B cell (primary cell): Measurements from ENCODE around the gene SEMA4D. TPM values are rescaled to one million over a fixed set of nuclear protein-coding genes. Genes with fewer than 3 reads are reported as not detected.

Experiments used
- ATAC-seq: fragments of 200-7000 bp; cut with Tn5 transposase; one replicate; pipeline ENCODE4 v1.10.0; 2021; ENCODE audit warnings: low read depth, mild to moderate bottlenecking, moderate number of reproducible peaks, moderate library complexity
- CTCF ChIA-PET: fragments of 350-600 bp; sonication (Branson Sonifier 250); formaldehyde crosslinking; loops from one replicate; lab custom pipeline; 2021; ENCODE audit warnings: antibody characterized with exemption, inconsistent platforms; lab: Charles Lee
- POLR2A ChIA-PET: fragments of 350-600 bp; sonication (Branson Sonifier 250); formaldehyde crosslinking; loops from one replicate; lab custom pipeline; 2021; ENCODE audit warnings: antibody characterized with exemption; lab: Charles Lee
- DNase-seq: peaks from one replicate; pipeline ENCODE4 v3.0.0; 2013
- H2AFZ ChIP-seq: 2 replicates; pipeline ENCODE4 v1.6.1; 2012; ENCODE audit warnings: mild to moderate bottlenecking, low read depth, low read length; ENCODE audit not compliant: insufficient read depth, poor library complexity, severe bottlenecking
- H3K27ac ChIP-seq, 2 donors: 1 replicate in 1 of 2; 2 replicates in 1 of 2; pipeline ENCODE4 v1.5.1; 2012 to 2013; ENCODE audit warnings: low read length in 2 of 2, mild to moderate bottlenecking in 2 of 2, moderate library complexity in 1 of 2
- H3K27me3 ChIP-seq, 4 experiments: fragments of 200-600 bp in 1 of 4; sonication (generic) in 1 of 4; replicated peaks in 1 of 4; 1 replicate in 2 of 4; 2 replicates in 2 of 4; pipeline versions ENCODE4 v1.6.1 to v1.7.0; 2013 to 2016; ENCODE audit warnings: low read length in 3 of 4, mild to moderate bottlenecking in 2 of 4, mixed read lengths in 1 of 4, moderate library complexity in 1 of 4; ENCODE audit not compliant: insufficient read depth in 4 of 4, control insufficient read depth in 3 of 4; ENCODE audit errors: control extremely low read depth in 1 of 4
- H3K36me3 ChIP-seq, 2 experiments: replicated peaks in 1 of 2; 1 replicate in 1 of 2; 2 replicates in 1 of 2; pipeline versions ENCODE4 v1.6.1 to v1.7.1; 2013; ENCODE audit warnings: low read length in 1 of 2; ENCODE audit not compliant: insufficient read depth in 2 of 2, control insufficient read depth in 1 of 2; ENCODE audit errors: control extremely low read depth in 1 of 2, extremely low read depth in 1 of 2
- H3K4me1 ChIP-seq, 2 donors: fragments of 200-600 bp in 1 of 2; sonication (generic) in 1 of 2; 1 replicate in 1 of 2; 2 replicates in 1 of 2; pipeline versions ENCODE4 v1.5.1 to v1.6.1; 2013 to 2017; ENCODE audit warnings: low read length in 2 of 2; ENCODE audit not compliant: control insufficient read depth in 2 of 2, insufficient read depth in 2 of 2
- H3K4me2 ChIP-seq: replicated peaks from 2 replicates; pipeline ENCODE3; 2012; ENCODE audit warnings: mild to moderate bottlenecking, low read depth, low read length; ENCODE audit not compliant: poor library complexity, severe bottlenecking
- H3K4me3 ChIP-seq, 5 experiments: fragments of 200-600 bp in 1 of 5; sonication (generic) in 1 of 5; 1 replicate in 3 of 5; 2 replicates in 2 of 5; pipeline versions ENCODE4 v1.5.1 to v1.7.0; 2011 to 2016; ENCODE audit warnings: low read length in 4 of 5, mild to moderate bottlenecking in 4 of 5, low read depth in 2 of 5, control low read depth in 1 of 5, moderate library complexity in 1 of 5; ENCODE audit not compliant: insufficient read depth in 1 of 5; ENCODE audit errors: control extremely low read depth in 1 of 5, extremely low read depth in 1 of 5
- H3K79me2 ChIP-seq: fragments of 200-600 bp; sonication (generic); one replicate; pipeline ENCODE4 v1.6.0; 2016; ENCODE audit warnings: low read length; ENCODE audit not compliant: control insufficient read depth, insufficient read depth
- H3K9ac ChIP-seq: fragments of 200-600 bp; sonication (generic); 2 replicates; pipeline ENCODE4 v1.6.1; 2017; ENCODE audit warnings: mild to moderate bottlenecking, low read length, moderate library complexity
- H3K9me3 ChIP-seq, 3 donors: one replicate each; pipeline versions ENCODE4 v1.6.1 to v1.7.1; 2013; ENCODE audit warnings: low read length in 2 of 3; ENCODE audit not compliant: control insufficient read depth in 2 of 3, insufficient read depth in 1 of 3; ENCODE audit errors: control extremely low read depth in 1 of 3
- H4K20me1 ChIP-seq: 2 replicates; pipeline ENCODE4 v1.6.0; 2012; ENCODE audit warnings: mild to moderate bottlenecking, low read length; ENCODE audit not compliant: insufficient read depth, control insufficient read depth, poor library complexity, severe bottlenecking
- H3K27ac Mint-ChIP-seq: one replicate; pipeline ENCODE4 v1.8.0; 2021; ENCODE audit warnings: mixed read lengths
- H3K27me3 Mint-ChIP-seq: one replicate; pipeline ENCODE4 v1.8.0; 2021; ENCODE audit warnings: mixed read lengths
- H3K4me1 Mint-ChIP-seq: one replicate; pipeline ENCODE4 v1.8.0; 2021; ENCODE audit warnings: mixed read lengths
- H3K4me3 Mint-ChIP-seq: one replicate; pipeline ENCODE4 v1.8.0; 2021; ENCODE audit warnings: mixed read lengths
- H3K9me3 Mint-ChIP-seq: one replicate; pipeline ENCODE4 v1.8.0; 2022; ENCODE audit warnings: mixed read lengths; ENCODE audit not compliant: insufficient read depth
- EZH2 ChIP-seq: IDR thresholded peaks from 2 replicates; pipeline ENCODE4 v1.6.1; 2012; ENCODE audit warnings: borderline replicate concordance, low read depth, mild to moderate bottlenecking, moderate library complexity, low read length; ENCODE audit not compliant: insufficient read depth, poor library complexity, severe bottlenecking
- WGBS: methylation state at CpG from one replicate; pipeline ENCODE4 v1.1.5; 2013; ENCODE audit warnings: missing lambda C conversion rate; ENCODE audit not compliant: insufficient coverage; 5-methylcytosine and 5-hydroxymethylcytosine counted together
- intact Hi-C: fragments of 100-400 bp; cut with micrococcal nuclease; formaldehyde crosslinking; loops from one replicate; pipeline ENCODE4 v1.10.0; 2022
- polyA plus RNA-seq: library from polyadenylated mRNA; depleted of rRNA; stranded (reverse); fragments of >200 nt; gene quantifications from 2 replicates; pipeline ENCODE4 v1.2.3, GENCODE V29; 2012
- total RNA-seq, 2 donors: library from RNA; stranded (reverse); fragments of 120-200 nt in 1 of 2; gene quantifications; 1 replicate in 1 of 2; 2 replicates in 1 of 2; pipeline versions ENCODE4 v1.2.3 to v1.2.4, GENCODE V29; 2013 to 2022
- TF ChIP-seq, protein P1 (sequence below): fragments of 200-600 bp; IDR thresholded peaks from one replicate; pipeline ENCODE4 v1.8.0; 2022; ENCODE audit warnings: antibody characterized with exemption, mild to moderate bottlenecking

SEMA4D gene
- total and polyA plus RNA-seq, 2 donors (not counting 1 experiment from before 2014, with no cell fraction given), result 53.6 to 231 TPM

DNA sequence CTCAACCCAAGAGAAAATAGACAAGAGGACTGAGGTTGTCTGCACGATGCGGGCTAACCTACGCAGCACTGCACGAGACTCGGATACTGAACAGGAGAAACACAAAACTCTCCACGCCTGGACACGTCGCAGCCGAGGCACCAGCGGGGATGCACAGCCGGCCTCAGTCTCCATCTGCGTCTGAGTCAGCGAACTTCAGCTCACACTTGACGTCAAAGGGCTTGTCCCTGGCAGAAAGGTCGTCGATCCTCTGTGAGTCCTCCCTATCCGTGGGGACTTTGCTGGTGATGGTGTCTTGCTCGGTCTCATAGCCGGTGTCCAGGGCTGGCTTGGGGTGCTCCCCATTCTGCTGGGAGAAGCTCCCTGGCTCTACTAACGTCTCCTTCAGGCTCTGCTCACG, 119.4 kb downstream of the SEMA4D start:
- Mint-ChIP-seq H3K27me3 (no peaks in the 10 kb centered on the region), H3K27ac (no peak overlapping the region), H3K4me1 (peaks cover 42% of the 10 kb centered on the region), H3K4me3 (no peak overlapping the region), H3K9me3 (no peaks in the 10 kb centered on the region)
- H3K4me2 ChIP-seq, result no peak overlapping the region
- TF ChIP-seq, protein P1, sequence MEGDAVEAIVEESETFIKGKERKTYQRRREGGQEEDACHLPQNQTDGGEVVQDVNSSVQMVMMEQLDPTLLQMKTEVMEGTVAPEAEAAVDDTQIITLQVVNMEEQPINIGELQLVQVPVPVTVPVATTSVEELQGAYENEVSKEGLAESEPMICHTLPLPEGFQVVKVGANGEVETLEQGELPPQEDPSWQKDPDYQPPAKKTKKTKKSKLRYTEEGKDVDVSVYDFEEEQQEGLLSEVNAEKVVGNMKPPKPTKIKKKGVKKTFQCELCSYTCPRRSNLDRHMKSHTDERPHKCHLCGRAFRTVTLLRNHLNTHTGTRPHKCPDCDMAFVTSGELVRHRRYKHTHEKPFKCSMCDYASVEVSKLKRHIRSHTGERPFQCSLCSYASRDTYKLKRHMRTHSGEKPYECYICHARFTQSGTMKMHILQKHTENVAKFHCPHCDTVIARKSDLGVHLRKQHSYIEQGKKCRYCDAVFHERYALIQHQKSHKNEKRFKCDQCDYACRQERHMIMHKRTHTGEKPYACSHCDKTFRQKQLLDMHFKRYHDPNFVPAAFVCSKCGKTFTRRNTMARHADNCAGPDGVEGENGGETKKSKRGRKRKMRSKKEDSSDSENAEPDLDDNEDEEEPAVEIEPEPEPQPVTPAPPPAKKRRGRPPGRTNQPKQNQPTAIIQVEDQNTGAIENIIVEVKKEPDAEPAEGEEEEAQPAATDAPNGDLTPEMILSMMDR, result no peak
- TF ChIP-seq EZH2, result no peak
- CTCF ChIA-PET, result interaction anchor here (2.4 kb wide), 1 partner anchor 170 kb away, joined by 15 read pairs; no protein-coding TSS in a partner anchor
- H3K4me3 ChIP-seq, result no peak overlapping the region
- intact Hi-C loops, result no loop called here
- WGBS, result 98% methylated on average over 21 of the region's 21 CpGs
- peaks cover 4% of the 10 kb centered on the region for H4K20me1 ChIP-seq
- no peaks in the 10 kb centered on the region for H3K79me2 ChIP-seq
- ATAC-seq (no peak), DNase-seq (no peak)
- no peak overlapping the region for H2AFZ ChIP-seq
- H3K27me3 ChIP-seq, result no peaks in the 10 kb centered on the region
- H3K27ac ChIP-seq, result no peak overlapping the region
- H3K9me3 ChIP-seq, result no peaks in the 10 kb centered on the region
- H3K4me1 ChIP-seq, result peaks cover 11 to 43% of the 10 kb centered on the region in 2 donors
- peaks cover 0 to 60% of the 10 kb centered on the region in 2 experiments for H3K36me3 ChIP-seq
- H3K9ac ChIP-seq, result no peak overlapping the region
- POLR2A ChIA-PET, result no interaction called here

DNA sequence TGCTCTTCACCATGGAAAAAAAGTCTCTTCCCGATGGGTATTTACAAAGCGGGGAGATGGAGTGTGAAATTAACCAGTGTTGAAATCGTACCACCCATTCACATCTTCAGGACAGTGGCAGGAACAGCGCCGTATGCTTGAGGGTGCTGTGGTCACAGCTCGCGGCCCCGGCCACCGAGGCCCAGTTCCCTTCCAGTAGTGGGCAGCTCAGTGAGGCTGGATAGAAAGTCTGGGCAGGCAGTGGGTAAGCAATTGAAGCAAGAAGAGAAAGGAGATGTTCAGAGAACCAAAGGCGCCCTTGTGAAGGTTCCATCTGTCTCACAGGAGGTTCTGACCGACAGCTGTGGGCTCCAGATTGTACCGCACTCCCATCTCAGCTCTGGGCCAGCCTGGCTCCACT, 120.5 kb downstream of the SEMA4D start:
- no peak overlapping the region for H3K4me3 ChIP-seq
- H3K79me2 ChIP-seq, result no peaks in the 10 kb centered on the region
- no peaks in the 10 kb centered on the region for H3K27me3 ChIP-seq
- H3K27me3 Mint-ChIP-seq, result no peaks in the 10 kb centered on the region
- intact Hi-C loops, result no loop called here
- WGBS, result 95% methylated on average over 5 of the region's 12 CpGs
- TF ChIP-seq, protein P1, result no peak
- TF ChIP-seq EZH2, result no peak
- H3K4me1 ChIP-seq, result peaks cover 11 to 32% of the 10 kb centered on the region in 2 donors
- CTCF ChIA-PET, result interaction anchor here (1.2 to 4.5 kb wide), 2 partner anchors 172 to 216 kb away, joined by 3 to 83 read pairs; no protein-coding TSS in a partner anchor
- peaks cover 38% of the 10 kb centered on the region for H3K4me1 Mint-ChIP-seq
- peaks cover 0 to 49% of the 10 kb centered on the region in 2 experiments for H3K36me3 ChIP-seq
- H2AFZ ChIP-seq, result no peak overlapping the region
- H3K27ac Mint-ChIP-seq, result peak overlapping the region; percentile 77
- no peaks in the 10 kb centered on the region for H4K20me1 ChIP-seq
- H3K4me2 ChIP-seq, result no peak overlapping the region
- DNase-seq, result no peak
- ATAC-seq, result no peak
- no peak overlapping the region for H3K27ac ChIP-seq
- H3K9me3 ChIP-seq, result no peaks in the 10 kb centered on the region
- POLR2A ChIA-PET, result interaction anchor here (0.7 kb wide), 1 partner anchor 171 kb away, joined by 5 read pairs; no protein-coding TSS in a partner anchor
- H3K9ac ChIP-seq, result no peak overlapping the region
- no peak overlapping the region for H3K4me3 Mint-ChIP-seq
- no peaks in the 10 kb centered on the region for H3K9me3 Mint-ChIP-seq
